Activated T-cell treated with anti-CD3 and anti-CD28 coated beads for 48 hours (primary cell): Measurements from ENCODE around the gene ANO4.
A peak's percentile ranks its signal among the peaks of the same experiment; 100 is the strongest.

Experiments
- DNase-seq: peaks from one replicate; pipeline ENCODE4 v3.0.0-alpha.2; 2020; ENCODE audit warnings: low read depth

ANO4 gene

GRCh38 chr12:100808777-100809176 is 14.2 kb downstream of the ANO4 start:
- no peak for DNase-seq

GRCh38 chr12:100820314-100820713 is 25.7 kb downstream of the ANO4 start:
- no peak for DNase-seq

GRCh38 chr12:100823963-100824362 is 29.4 kb downstream of the ANO4 start:
- DNase-seq: no peak

- no peak for DNase-seq
Measured at GRCh38 chr12:100824476-100824875, 29.9 kb downstream of the ANO4 start.

- peak; percentile 1 for DNase-seq
Measured at GRCh38 chr12:100826323-100826722, 31.7 kb downstream of the ANO4 start.

GRCh38 chr12:100827901-100828520 is 33.4 kb downstream of the ANO4 start:
- DNase-seq: no peak

GRCh38 chr12:100830003-100830795 is 35.6 kb downstream of the ANO4 start:
- no peak for DNase-seq

GRCh38 chr12:100833282-100833681 is 38.7 kb downstream of the ANO4 start:
- DNase-seq: no peak

- no peak for DNase-seq
Measured at GRCh38 chr12:100840748-100841147, 46.2 kb downstream of the ANO4 start.

- no peak for DNase-seq
Measured at GRCh38 chr12:100842156-100842555, 47.6 kb downstream of the ANO4 start.

- DNase-seq: no peak
Measured at GRCh38 chr12:100843061-100843460, 48.5 kb downstream of the ANO4 start.

- DNase-seq: no peak
Measured at GRCh38 chr12:100845095-100845494, 50.5 kb downstream of the ANO4 start.

GRCh38 chr12:100851637-100852036 is 57.1 kb downstream of the ANO4 start:
- DNase-seq: no peak

- DNase-seq: no peak
Measured at GRCh38 chr12:100857418-100857817, 62.8 kb downstream of the ANO4 start.

- DNase-seq: no peak
Measured at GRCh38 chr12:100857971-100858370, 63.4 kb downstream of the ANO4 start.

GRCh38 chr12:100858656-100859055 is 64.1 kb downstream of the ANO4 start:
- DNase-seq: no peak

GRCh38 chr12:100859063-100859627 is 64.6 kb downstream of the ANO4 start:
- DNase-seq: no peak

- no peak for DNase-seq
Measured at GRCh38 chr12:100860611-100861010, 66.0 kb downstream of the ANO4 start.

GRCh38 chr12:100862676-100863075 is 68.1 kb downstream of the ANO4 start:
- no peak for DNase-seq

- DNase-seq: no peak
Measured at GRCh38 chr12:100864366-100864765, 69.8 kb downstream of the ANO4 start.

GRCh38 chr12:100867639-100868393 is 73.2 kb downstream of the ANO4 start:
- no peak for DNase-seq

- DNase-seq: no peak
Measured at GRCh38 chr12:100868487-100868886, 73.9 kb downstream of the ANO4 start.
